Right ventricle myocardium inferior (tissue), 1 donor: ENCODE data around the gene ZNF648. TPM values are rescaled to one million over a fixed set of nuclear protein-coding genes. Genes with fewer than 3 reads are reported as not detected.
A peak's percentile ranks its signal among the peaks of the same experiment; 100 is the strongest.

Source experiments
- ATAC-seq: fragments of 200-7000 bp; cut with Tn5 transposase; one replicate; pipeline ENCODE4 v1.9.1; 2020; ENCODE audit warnings: mild to moderate bottlenecking, moderate library complexity
- DNase-seq: peaks from one replicate; pipeline ENCODE4 v3.0.0; 2021; ENCODE audit errors: missing footprints
- intact Hi-C: fragments of 100-400 bp; cut with DNase I; formaldehyde crosslinking; loops from one replicate; pipeline ENCODE4 v1.11.0; 2022
- total RNA-seq: library from RNA; stranded (reverse); fragmentation: NEBNext Ultra II Directional; extraction: Animal tissue kit (Norgen Biotek cat#: 25700); gene quantifications from one replicate; pipeline ENCODE4 v1.2.1, GENCODE V29; 2021
- donor health status: DM: no; HTN: yes; CAD: no; lungs with severe emphysema.

ZNF648 gene
- total RNA-seq, 1 donor from 2014 or later = not detected

GRCh38 chr1:182083851-182084486 lies 22.5 kb upstream of the ZNF648 start:
- DNase-seq (no peak), ATAC-seq (no peak)
- intact Hi-C loops = loop anchor here (5.0 to 10.0 kb wide), 3 partner anchors 518 to 701 kb away; partner anchors contain the start of genes NPL and RGS16

GRCh38 chr1:182080955-182081582 lies 19.6 kb upstream of the ZNF648 start:
- DNase-seq (no peak), ATAC-seq (no peak)
- intact Hi-C loops = loop anchor here (5.0 to 10.0 kb wide), 3 partner anchors 521 to 704 kb away; partner anchors contain the start of genes NPL and RGS16

GRCh38 chr1:182080040-182080439 lies 18.5 kb upstream of the ZNF648 start:
- ATAC-seq (no peak), DNase-seq (no peak)
- intact Hi-C loops = loop anchor here (5.0 to 10.0 kb wide), 3 partner anchors 522 to 705 kb away; partner anchors contain the start of genes NPL and RGS16

- DNase-seq (no peak), ATAC-seq (no peak)
- intact Hi-C loops = no loop called here
Measured at GRCh38 chr1:182071924-182072323, 10.4 kb upstream of the ZNF648 start.

GRCh38 chr1:182069028-182069466 lies 7.5 kb upstream of the ZNF648 start:
- intact Hi-C loops = no loop called here
- DNase-seq = no peak
- ATAC-seq = peak; percentile 70

- ATAC-seq = no peak
- no peak for DNase-seq
Measured at GRCh38 chr1:182066934-182067333, 5.4 kb upstream of the ZNF648 start.

GRCh38 chr1:182065126-182065845 lies 3.8 kb upstream of the ZNF648 start:
- ATAC-seq (no peak), DNase-seq (no peak)
- intact Hi-C loops = no loop called here

More at GRCh38 chr1:182066934-182067333, 5.4 kb upstream of the ZNF648 start:
- intact Hi-C loops = no loop called here

- DNase-seq (no peak), ATAC-seq (no peak)
- intact Hi-C loops = no loop called here
Measured at GRCh38 chr1:182064611-182065010, 3.1 kb upstream of the ZNF648 start.

GRCh38 chr1:182062223-182062622 lies 711 bp upstream of the ZNF648 start:
- ATAC-seq (no peak), DNase-seq (no peak)
- intact Hi-C loops = no loop called here

- DNase-seq = no peak
- intact Hi-C loops = no loop called here
- no peak for ATAC-seq
Measured at GRCh38 chr1:182060877-182061276, 635 bp downstream of the ZNF648 start.

GRCh38 chr1:182059936-182060335 lies 1.6 kb downstream of the ZNF648 start:
- intact Hi-C loops = no loop called here
- ATAC-seq = no peak
- no peak for DNase-seq

GRCh38 chr1:182056601-182057366 lies 4.7 kb downstream of the ZNF648 start:
- intact Hi-C loops = no loop called here
- ATAC-seq (peak; percentile 15), DNase-seq (no peak)

- no peak for ATAC-seq
- intact Hi-C loops = no loop called here
- DNase-seq = no peak
Measured at GRCh38 chr1:182054698-182055326, 6.7 kb downstream of the ZNF648 start.

- no peak for ATAC-seq
- no peak for DNase-seq
- intact Hi-C loops = no loop called here
Measured at GRCh38 chr1:182052355-182052754, 9.2 kb downstream of the ZNF648 start.

- ATAC-seq (no peak), DNase-seq (no peak)
- intact Hi-C loops = no loop called here
Measured at GRCh38 chr1:182051938-182052337, 9.6 kb downstream of the ZNF648 start.

- DNase-seq (no peak), ATAC-seq (no peak)
- intact Hi-C loops = no loop called here
Measured at GRCh38 chr1:182050481-182051448, 10.7 kb downstream of the ZNF648 start.

GRCh38 chr1:182048562-182048961 lies 12.9 kb downstream of the ZNF648 start:
- ATAC-seq = no peak
- no peak for DNase-seq
- intact Hi-C loops = no loop called here
